Subcutaneous adipose tissue (tissue), 4 donors: Measurements from ENCODE around the gene CTDSPL. TPM values are rescaled to one million over a fixed set of nuclear protein-coding genes. Genes with fewer than 3 reads are reported as not detected.

Experiments
- total RNA-seq, 4 donors: library from RNA; depleted of rRNA; stranded (reverse); fragments of >200 nt; gene quantifications; one replicate each; pipeline ENCODE4 v1.1.0, GENCODE V29; 2016
- TF ChIP-seq, protein P1 (sequence below): fragments of 450-650 bp; IDR thresholded peaks from one replicate; pipeline ENCODE4 v1.5.1; 2016; ENCODE audit warnings: low read depth, mild to moderate bottlenecking, control low read depth, antibody characterized with exemption, moderate library complexity

CTDSPL gene
- total RNA-seq, 4 donors from 2014 or later, result 29.0 to 34.8 (median 30.1) TPM

DNA sequence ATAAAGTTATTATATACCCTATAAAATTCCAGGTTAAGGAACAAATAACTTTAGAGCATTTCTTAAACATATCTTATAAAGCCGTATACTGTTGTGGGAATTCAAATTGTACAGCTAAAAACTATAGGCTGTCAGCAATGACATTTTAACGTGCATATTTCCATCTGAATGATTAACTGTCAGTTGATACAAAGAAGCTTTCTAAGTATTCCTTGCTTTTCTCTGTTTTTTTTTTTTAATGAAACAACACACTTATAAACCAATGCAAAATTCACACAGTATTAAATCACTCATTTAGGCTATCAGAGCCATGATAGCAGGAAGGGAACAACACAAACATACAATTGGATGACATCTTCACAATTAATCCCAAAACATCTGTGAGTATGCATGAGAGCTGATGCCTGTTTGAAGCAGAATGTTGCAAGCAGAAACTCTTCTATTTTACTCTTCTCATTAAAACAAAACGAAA, 61.9 kb downstream of the CTDSPL start:
- TF ChIP-seq, protein P1, sequence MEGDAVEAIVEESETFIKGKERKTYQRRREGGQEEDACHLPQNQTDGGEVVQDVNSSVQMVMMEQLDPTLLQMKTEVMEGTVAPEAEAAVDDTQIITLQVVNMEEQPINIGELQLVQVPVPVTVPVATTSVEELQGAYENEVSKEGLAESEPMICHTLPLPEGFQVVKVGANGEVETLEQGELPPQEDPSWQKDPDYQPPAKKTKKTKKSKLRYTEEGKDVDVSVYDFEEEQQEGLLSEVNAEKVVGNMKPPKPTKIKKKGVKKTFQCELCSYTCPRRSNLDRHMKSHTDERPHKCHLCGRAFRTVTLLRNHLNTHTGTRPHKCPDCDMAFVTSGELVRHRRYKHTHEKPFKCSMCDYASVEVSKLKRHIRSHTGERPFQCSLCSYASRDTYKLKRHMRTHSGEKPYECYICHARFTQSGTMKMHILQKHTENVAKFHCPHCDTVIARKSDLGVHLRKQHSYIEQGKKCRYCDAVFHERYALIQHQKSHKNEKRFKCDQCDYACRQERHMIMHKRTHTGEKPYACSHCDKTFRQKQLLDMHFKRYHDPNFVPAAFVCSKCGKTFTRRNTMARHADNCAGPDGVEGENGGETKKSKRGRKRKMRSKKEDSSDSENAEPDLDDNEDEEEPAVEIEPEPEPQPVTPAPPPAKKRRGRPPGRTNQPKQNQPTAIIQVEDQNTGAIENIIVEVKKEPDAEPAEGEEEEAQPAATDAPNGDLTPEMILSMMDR, result no peak

DNA sequence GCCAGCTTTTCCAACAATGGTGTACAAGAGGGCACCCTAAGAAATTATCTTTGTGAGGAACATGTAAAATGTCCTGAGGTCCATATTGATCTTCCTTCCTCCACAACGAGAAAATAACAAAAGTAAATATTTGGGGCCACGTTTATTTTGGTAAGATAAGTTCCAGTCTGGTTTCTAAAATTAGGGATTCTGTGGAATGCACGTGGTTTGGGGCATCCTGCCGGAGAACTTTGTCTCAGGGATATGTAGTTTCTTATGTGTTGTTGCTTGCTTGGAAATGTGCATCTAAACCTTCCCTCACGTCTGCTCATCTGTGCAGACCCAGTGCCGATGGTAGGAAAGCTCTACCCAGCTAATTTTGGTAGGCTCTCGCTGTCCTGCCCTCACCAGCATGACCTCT, 62.8 kb downstream of the CTDSPL start:
- TF ChIP-seq, protein P1, result no peak

GRCh38 chr3:37925157-37925556, 63.5 kb downstream of the CTDSPL start:
- TF ChIP-seq, protein P1, result no peak

- TF ChIP-seq, protein P1, result no peak
These were observed 64.9 kb downstream of the CTDSPL start for GRCh38 chr3:37926611-37927010.

DNA sequence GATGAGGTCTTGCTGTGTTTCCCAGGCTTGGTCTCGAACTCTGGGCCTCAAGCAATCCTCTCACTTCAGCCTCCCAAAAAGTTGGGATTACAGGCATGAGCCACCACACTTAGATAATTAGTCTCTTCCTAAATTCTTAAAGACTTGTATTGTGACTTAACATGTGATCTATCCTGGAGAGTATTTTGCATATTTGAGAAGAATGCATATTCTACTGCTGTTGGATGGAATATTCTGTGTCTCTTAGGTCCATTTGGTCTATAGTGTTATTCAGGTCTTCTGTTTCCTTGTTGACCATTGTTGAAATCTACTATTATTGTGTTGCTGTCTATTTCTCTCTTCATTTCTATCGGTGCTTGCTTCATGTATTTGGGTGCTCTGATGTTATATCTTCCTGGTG, 68.8 kb downstream of the CTDSPL start:
- TF ChIP-seq, protein P1, result no peak

DNA sequence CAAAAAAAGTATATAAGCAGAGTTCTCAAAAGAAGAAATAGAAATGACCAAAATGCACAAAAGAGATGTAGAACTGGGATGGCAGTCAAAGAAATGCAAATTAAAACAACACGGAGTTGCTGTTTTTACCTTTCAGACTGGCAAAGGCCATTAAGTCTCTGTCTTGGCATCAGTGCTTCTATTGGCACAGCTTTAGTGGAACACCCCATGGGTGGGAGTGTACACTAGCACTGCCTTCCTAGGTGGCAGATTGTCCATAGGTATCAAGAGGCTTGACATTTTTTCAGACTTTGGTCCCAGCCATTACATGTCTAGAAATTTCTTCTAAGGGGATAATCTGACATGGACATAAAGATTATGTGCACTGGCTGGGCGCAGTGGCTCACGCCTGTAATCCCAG, 70.8 kb downstream of the CTDSPL start:
- TF ChIP-seq, protein P1, result no peak

DNA sequence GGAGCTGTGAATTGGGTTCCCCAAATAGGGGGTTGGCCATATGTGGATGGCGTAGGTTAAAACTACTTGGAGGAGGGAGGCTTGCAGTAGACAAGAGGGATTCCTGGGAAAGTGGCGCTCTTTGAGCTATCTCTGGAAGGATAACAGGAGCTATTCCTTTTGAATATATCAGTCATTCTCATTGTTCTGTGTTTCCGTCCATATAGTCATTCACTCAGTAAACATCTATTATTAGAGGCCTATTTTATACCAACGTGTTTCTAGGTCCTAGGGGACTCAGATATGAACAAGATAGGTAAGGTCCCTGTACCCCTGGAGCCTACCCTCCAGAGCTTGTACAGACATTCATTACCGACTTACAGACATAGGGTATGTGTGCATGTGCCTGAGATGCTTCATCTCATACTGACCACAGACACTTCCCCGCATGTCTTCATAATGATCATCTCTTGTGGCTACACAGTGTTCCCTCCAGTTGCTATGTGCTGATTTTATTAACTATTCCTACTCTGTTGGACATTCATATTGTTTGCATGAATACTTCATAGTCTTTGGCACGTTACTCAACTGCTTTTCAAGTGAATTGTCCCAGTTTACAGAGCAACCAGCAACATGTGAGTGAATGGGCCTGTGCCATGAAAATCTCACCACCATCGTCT, 73.1 kb downstream of the CTDSPL start:
- TF ChIP-seq, protein P1, result no peak
